ENCODE measurements around the gene LTBP1.

DNA sequence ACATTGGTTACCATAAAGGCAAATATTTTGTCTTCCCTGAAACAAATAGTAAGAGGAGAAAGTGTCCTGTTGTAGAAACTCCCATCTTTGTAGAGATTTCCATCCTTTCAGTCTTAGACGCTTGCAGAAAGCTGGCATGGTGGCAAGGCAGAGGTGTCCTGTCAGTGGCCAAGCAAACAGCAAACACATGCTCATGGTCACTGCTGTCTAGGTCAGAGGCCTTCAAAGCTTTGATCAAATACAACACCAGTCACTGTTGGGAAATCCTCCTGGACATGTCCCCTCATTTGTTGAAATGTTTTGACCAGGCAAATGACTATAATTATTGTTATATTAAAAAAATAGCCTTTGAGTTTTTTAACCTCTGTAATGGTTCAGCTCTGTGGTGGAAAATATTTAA is 55.1 kb downstream of the LTBP1 start:
- TF ChIP-seq POLR2A (IDR thresholded peaks at IDR 0.05): no peak
- TF ChIP-seq POLR2AphosphoS5 (IDR thresholded peaks at IDR 0.05): no peak
- no peak for TF ChIP-seq CTCF (IDR thresholded peaks at IDR 0.05)
- no peak for TF ChIP-seq EP300 (IDR thresholded peaks at IDR 0.05; ENCODE audit: low read depth)

All from transverse colon (tissue), 4 donors.